ENCODE results near the gene WDR59.

DNA sequence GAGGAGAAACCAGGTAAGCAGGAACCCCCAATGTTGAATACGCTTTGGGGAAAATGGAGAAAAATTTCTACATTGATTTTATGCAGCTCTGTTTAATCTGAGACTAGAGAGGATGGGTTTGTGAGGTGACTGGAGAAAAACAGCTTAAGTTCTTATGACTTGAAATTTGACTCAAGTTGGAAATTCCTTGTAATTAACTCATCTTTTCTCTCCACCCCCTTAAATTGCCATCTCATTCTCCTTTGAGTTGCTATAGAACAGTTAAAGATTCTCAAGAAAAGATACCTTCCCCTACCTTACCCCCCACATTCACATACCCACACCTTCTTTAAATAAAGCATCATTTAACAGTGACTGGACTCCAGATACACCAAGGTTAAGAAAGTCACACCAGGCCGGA is 38.1 kb upstream of the WDR59 start:
- no peak for TF ChIP-seq CTCF (IDR thresholded peaks at IDR 0.05; ENCODE audit: low read depth, low read length)
- no peak for TF ChIP-seq MYC (IDR thresholded peaks at IDR 0.05; ENCODE audit: low read depth, low read length)

Measured in NB4 (cell line).